Natural killer cell (primary cell): ENCODE data around the gene SLC37A4. TPM values are rescaled to one million over a fixed set of nuclear protein-coding genes. Genes with fewer than 3 reads are reported as not detected.

Source experiments
- ATAC-seq, 3 donors: fragments of 150-1000 bp in 2 of 3; fragments of 200-7000 bp in 1 of 3; cut with Tn5 transposase; 1 replicate in 1 of 3; 2 replicates in 2 of 3; pipeline ENCODE4 v1.10.0; 2021; ENCODE audit warnings: mild to moderate bottlenecking in 2 of 3, moderate library complexity in 2 of 3
- DNase-seq, 2 donors: peaks; one replicate each; pipeline versions ENCODE4 v3.0.0 to v3.0.0-alpha.2; 2013 to 2021; ENCODE audit warnings: mixed read lengths in 1 of 2
- H3K27ac ChIP-seq: one replicate; pipeline ENCODE4 v1.5.1; 2013; ENCODE audit warnings: mild to moderate bottlenecking, low read length
- H3K27me3 ChIP-seq: one replicate; pipeline ENCODE4 v1.6.1; 2013; ENCODE audit warnings: low read length; ENCODE audit not compliant: control insufficient read depth, insufficient read depth
- H3K36me3 ChIP-seq: one replicate; pipeline ENCODE4 v1.6.1; 2013; ENCODE audit warnings: low read length; ENCODE audit not compliant: control insufficient read depth, insufficient read depth
- H3K4me1 ChIP-seq: one replicate; pipeline ENCODE4 v1.6.1; 2013; ENCODE audit warnings: low read length; ENCODE audit not compliant: control insufficient read depth, insufficient read depth
- H3K4me3 ChIP-seq: one replicate; pipeline ENCODE4 v1.5.1; 2013; ENCODE audit warnings: low read length
- H3K9me3 ChIP-seq: one replicate; pipeline ENCODE4 v1.6.1; 2013; ENCODE audit warnings: low read length; ENCODE audit not compliant: control insufficient read depth, insufficient read depth
- H3K27ac Mint-ChIP-seq, 2 donors: one replicate each; pipeline ENCODE4 v1.8.0; 2022; ENCODE audit warnings: mild to moderate bottlenecking in 2 of 2, mixed read lengths in 2 of 2, moderate library complexity in 1 of 2
- H3K27me3 Mint-ChIP-seq, 2 donors: one replicate each; pipeline ENCODE4 v1.8.0; 2022; ENCODE audit warnings: low read depth in 2 of 2, mixed read lengths in 2 of 2
- H3K36me3 Mint-ChIP-seq: one replicate; pipeline ENCODE4 v1.8.0; 2022; ENCODE audit warnings: mixed read lengths
- H3K4me1 Mint-ChIP-seq, 2 donors: one replicate each; pipeline ENCODE4 v1.8.0; 2022; ENCODE audit warnings: mixed read lengths in 2 of 2
- H3K4me3 Mint-ChIP-seq: one replicate; pipeline ENCODE4 v1.8.0; 2022; ENCODE audit warnings: mild to moderate bottlenecking, moderate library complexity, mixed read lengths
- H3K9me3 Mint-ChIP-seq, 2 donors: one replicate each; pipeline ENCODE4 v1.8.0; 2022; ENCODE audit warnings: mixed read lengths in 2 of 2
- WGBS: methylation state at CpG from one replicate; pipeline ENCODE4 v1.1.7; 2013; ENCODE audit warnings: missing lambda C conversion rate; ENCODE audit not compliant: insufficient coverage; 5-methylcytosine and 5-hydroxymethylcytosine counted together
- intact Hi-C: fragments of 100-400 bp; cut with micrococcal nuclease; formaldehyde crosslinking; loops from one replicate; pipeline ENCODE4 v1.14.2; 2022
- total RNA-seq, 4 donors: library from RNA; stranded (reverse); fragments of 120-200 nt in 1 of 4; gene quantifications; one replicate each; pipeline versions ENCODE4 v1.2.3 to v1.2.4, GENCODE V29; 2013 to 2022
- TF ChIP-seq, protein P1 (sequence below): fragments of 200-600 bp; IDR thresholded peaks from one replicate; pipeline ENCODE4 v1.8.0; 2022; ENCODE audit warnings: antibody characterized with exemption

The SLC37A4 gene
- total RNA-seq, 3 donors from 2014 or later (not counting 1 experiment from before 2014, with no cell fraction given) = 4.6 to 7.7 (median 6.5) TPM

DNA sequence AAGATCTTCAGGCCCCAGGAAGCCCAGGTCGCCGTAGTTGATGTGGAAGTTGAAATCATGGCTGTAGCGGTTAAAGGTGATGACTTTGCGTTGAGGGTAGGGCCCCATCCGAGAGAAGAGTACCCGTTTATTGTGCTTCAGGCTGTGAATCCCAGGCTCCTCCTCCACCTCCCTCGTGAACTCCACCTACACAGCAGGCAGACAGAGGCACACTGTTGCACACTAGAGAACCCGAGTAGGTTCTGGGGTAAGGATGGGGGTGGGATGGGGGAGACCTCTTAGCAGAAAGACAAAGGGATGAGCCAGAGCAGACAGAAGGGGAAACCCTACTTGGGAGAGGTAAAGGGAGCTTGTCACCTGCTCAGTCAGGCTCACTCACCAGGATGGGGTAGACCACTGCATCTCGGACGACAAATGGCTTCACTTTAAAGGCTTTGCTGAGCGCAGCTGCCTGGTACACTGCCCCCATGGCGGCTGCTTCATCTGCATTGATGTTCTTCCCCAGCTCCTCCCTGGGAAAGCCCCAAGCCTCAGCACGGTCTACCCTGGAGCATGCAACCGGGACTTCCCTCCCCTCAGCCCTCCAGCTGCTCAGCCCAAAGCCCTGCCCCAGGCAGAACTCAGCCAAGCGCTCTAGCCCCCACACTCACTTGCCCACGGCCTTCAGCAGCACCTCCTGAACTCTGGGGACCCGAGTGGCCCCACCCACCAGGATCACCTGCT is 20.9 kb upstream of the SLC37A4 start:
- intact Hi-C loops = loop anchor here (10.0 kb wide), 1 partner anchor 143 kb away; no protein-coding TSS in a partner anchor

DNA sequence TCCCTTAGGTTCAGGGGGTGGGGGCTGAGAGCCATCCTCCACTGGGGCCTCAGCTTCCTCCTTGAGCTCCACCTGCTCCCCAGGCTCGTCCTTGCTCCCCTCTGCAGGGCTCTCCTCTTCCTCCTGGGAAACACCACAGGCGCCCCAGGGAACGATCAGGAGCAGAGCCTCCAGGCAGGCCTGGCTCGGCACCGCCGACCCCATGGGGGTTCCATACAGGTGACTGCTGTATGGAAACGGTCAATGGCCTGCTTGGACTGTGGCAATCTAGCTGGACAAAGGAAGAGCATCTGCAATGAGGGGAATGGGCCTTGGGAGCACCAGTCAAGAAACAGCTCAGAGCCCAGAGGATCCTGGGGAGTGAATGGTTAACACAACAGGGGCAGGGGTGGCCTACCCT is 18.4 kb upstream of the SLC37A4 start:
- no peak for ATAC-seq
- H3K9me3 ChIP-seq = no peaks in the 10 kb centered on the region
- Mint-ChIP-seq H3K36me3 (peaks cover 35% of the 10 kb centered on the region), H3K9me3 (no peaks in the 10 kb centered on the region), H3K27ac (peak overlapping the region in 1 of 2 donors; percentile 15), H3K27me3 (no peaks in the 10 kb centered on the region), H3K4me1 (peaks cover 12 to 21% of the 10 kb centered on the region in 2 donors), H3K4me3 (no peak overlapping the region)
- no peak overlapping the region for H3K4me3 ChIP-seq
- intact Hi-C loops = no loop called here
- no peaks in the 10 kb centered on the region for H3K27me3 ChIP-seq
- no peak for DNase-seq
- WGBS = 94% methylated on average over 7 of the region's 7 CpGs
- no peaks in the 10 kb centered on the region for H3K4me1 ChIP-seq
- H3K27ac ChIP-seq = no peak overlapping the region
- H3K36me3 ChIP-seq = peaks cover 87% of the 10 kb centered on the region
- TF ChIP-seq, protein P1, sequence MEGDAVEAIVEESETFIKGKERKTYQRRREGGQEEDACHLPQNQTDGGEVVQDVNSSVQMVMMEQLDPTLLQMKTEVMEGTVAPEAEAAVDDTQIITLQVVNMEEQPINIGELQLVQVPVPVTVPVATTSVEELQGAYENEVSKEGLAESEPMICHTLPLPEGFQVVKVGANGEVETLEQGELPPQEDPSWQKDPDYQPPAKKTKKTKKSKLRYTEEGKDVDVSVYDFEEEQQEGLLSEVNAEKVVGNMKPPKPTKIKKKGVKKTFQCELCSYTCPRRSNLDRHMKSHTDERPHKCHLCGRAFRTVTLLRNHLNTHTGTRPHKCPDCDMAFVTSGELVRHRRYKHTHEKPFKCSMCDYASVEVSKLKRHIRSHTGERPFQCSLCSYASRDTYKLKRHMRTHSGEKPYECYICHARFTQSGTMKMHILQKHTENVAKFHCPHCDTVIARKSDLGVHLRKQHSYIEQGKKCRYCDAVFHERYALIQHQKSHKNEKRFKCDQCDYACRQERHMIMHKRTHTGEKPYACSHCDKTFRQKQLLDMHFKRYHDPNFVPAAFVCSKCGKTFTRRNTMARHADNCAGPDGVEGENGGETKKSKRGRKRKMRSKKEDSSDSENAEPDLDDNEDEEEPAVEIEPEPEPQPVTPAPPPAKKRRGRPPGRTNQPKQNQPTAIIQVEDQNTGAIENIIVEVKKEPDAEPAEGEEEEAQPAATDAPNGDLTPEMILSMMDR = no peak

More for the DNA sequence above, 20.9 kb upstream of the SLC37A4 start:
- Mint-ChIP-seq H3K4me1 (peaks cover 31 to 37% of the 10 kb centered on the region in 2 donors), H3K36me3 (peaks cover 35% of the 10 kb centered on the region), H3K27ac (no peak overlapping the region), H3K27me3 (no peaks in the 10 kb centered on the region), H3K4me3 (no peak overlapping the region), H3K9me3 (no peaks in the 10 kb centered on the region)
- no peak for ATAC-seq
- no peak overlapping the region for H3K27ac ChIP-seq
- 81% methylated on average over 17 of the region's 17 CpGs for WGBS
- peaks cover 15% of the 10 kb centered on the region for H3K4me1 ChIP-seq
- peak in 1 of 2 donors; percentile 65 for DNase-seq
- H3K4me3 ChIP-seq = no peak overlapping the region
- H3K9me3 ChIP-seq = no peaks in the 10 kb centered on the region
- H3K36me3 ChIP-seq = peaks cover 85% of the 10 kb centered on the region
- no peaks in the 10 kb centered on the region for H3K27me3 ChIP-seq
- TF ChIP-seq, protein P1 = no peak

DNA sequence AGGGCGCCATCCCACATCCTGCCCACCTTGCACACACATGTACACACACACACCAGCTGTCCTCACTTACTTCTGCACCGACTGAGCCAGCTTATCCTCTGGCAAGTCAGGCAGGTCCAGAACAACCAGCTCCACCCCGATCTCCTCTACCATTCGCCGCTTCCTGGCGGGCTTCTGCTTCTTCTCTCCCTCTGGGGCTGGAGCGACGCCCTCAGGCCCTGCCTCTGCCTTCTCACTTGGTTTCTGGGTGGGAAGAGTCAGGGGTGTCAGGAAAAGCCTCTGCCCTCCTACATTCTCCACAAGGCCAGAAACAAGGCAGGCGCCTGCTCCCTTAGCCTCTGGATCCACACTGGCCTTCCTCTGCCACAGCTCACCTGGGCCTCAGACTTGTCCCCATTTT is 18.0 kb upstream of the SLC37A4 start:
- H3K4me3 ChIP-seq = no peak overlapping the region
- intact Hi-C loops = no loop called here
- H3K27me3 ChIP-seq = no peaks in the 10 kb centered on the region
- peaks cover 83% of the 10 kb centered on the region for H3K36me3 ChIP-seq
- H3K4me1 Mint-ChIP-seq = peaks cover 12 to 17% of the 10 kb centered on the region in 2 donors
- H3K4me1 ChIP-seq = no peaks in the 10 kb centered on the region
- WGBS = 82% methylated on average over 6 of the region's 9 CpGs
- H3K9me3 ChIP-seq = no peaks in the 10 kb centered on the region
- no peak overlapping the region for H3K4me3 Mint-ChIP-seq
- TF ChIP-seq, protein P1 = no peak
- ATAC-seq (no peak), DNase-seq (no peak)
- no peak overlapping the region for H3K27ac ChIP-seq
- no peaks in the 10 kb centered on the region for H3K9me3 Mint-ChIP-seq
- H3K36me3 Mint-ChIP-seq = peaks cover 31% of the 10 kb centered on the region
- no peaks in the 10 kb centered on the region for H3K27me3 Mint-ChIP-seq
- H3K27ac Mint-ChIP-seq = no peak overlapping the region
